ENCODE results near the gene TUT7. TPM values are rescaled to one million over a fixed set of nuclear protein-coding genes. Genes with fewer than 3 reads are reported as not detected.

The TUT7 gene
- total RNA-seq, 1 experiment from 2014 or later: 21.6 TPM

GRCh38 chr9:86355814-86356213 lies 1.6 kb upstream of the TUT7 start:
- Histone ChIP-seq H3K27me3 (replicated peaks) (no peaks in the 10 kb centered on the region), H3K4me1 (replicated peaks) (peaks cover 25% of the 10 kb centered on the region), H3K9me3 (replicated peaks) (no peaks in the 10 kb centered on the region), H3K27ac (no peak overlapping the region), H3K4me3 (no peak overlapping the region), H3K36me3 (peaks cover 23% of the 10 kb centered on the region)
- DNase-seq (ENCODE audit: low read depth in 1 of 2, low spot score in 2 of 2): no peak

GRCh38 chr9:86354818-86355309 lies 654 bp upstream of the TUT7 start:
- H3K4me3 ChIP-seq: peak overlapping the region; percentile 75
- DNase-seq (ENCODE audit: low read depth in 1 of 2, low spot score in 2 of 2): peak in 1 of 2 experiments; percentile 87
- H3K9me3 ChIP-seq (replicated peaks): no peaks in the 10 kb centered on the region
- peaks cover 21% of the 10 kb centered on the region for H3K4me1 ChIP-seq (replicated peaks)
- no peaks in the 10 kb centered on the region for H3K27me3 ChIP-seq (replicated peaks)
- peak overlapping the region; percentile 33 for H3K27ac ChIP-seq
- peaks cover 23% of the 10 kb centered on the region for H3K36me3 ChIP-seq

GRCh38 chr9:86353655-86354010 lies 577 bp downstream of the TUT7 start:
- H3K4me1 ChIP-seq (replicated peaks): peaks cover 30% of the 10 kb centered on the region
- H3K36me3 ChIP-seq: peaks cover 23% of the 10 kb centered on the region
- no peaks in the 10 kb centered on the region for H3K9me3 ChIP-seq (replicated peaks)
- no peaks in the 10 kb centered on the region for H3K27me3 ChIP-seq (replicated peaks)
- H3K27ac ChIP-seq: peak overlapping the region; percentile 75
- peak overlapping the region; percentile 75 for H3K4me3 ChIP-seq
- DNase-seq (ENCODE audit: low read depth in 1 of 2, low spot score in 2 of 2): no peak

- H3K9me3 ChIP-seq (replicated peaks): no peaks in the 10 kb centered on the region
- no peaks in the 10 kb centered on the region for H3K27me3 ChIP-seq (replicated peaks)
- peaks cover 27% of the 10 kb centered on the region for H3K36me3 ChIP-seq
- peak overlapping the region; percentile 1; the same call in 1 of the 2 replicates for H3K4me3 ChIP-seq
- no peak overlapping the region for H3K27ac ChIP-seq
- H3K4me1 ChIP-seq (replicated peaks): peaks cover 37% of the 10 kb centered on the region
- no peak for DNase-seq (ENCODE audit: low read depth in 1 of 2, low spot score in 2 of 2)
These were observed 1.7 kb downstream of the TUT7 start for GRCh38 chr9:86352440-86353077.

- Histone ChIP-seq H3K27me3 (replicated peaks) (no peaks in the 10 kb centered on the region), H3K4me1 (replicated peaks) (peaks cover 37% of the 10 kb centered on the region), H3K9me3 (replicated peaks) (no peaks in the 10 kb centered on the region), H3K27ac (no peak overlapping the region), H3K36me3 (peaks cover 27% of the 10 kb centered on the region), H3K4me3 (no peak overlapping the region)
- no peak for DNase-seq (ENCODE audit: low read depth in 1 of 2, low spot score in 2 of 2)
These were observed 2.3 kb downstream of the TUT7 start for GRCh38 chr9:86351880-86352279.

GRCh38 chr9:86350006-86350760 lies 4.0 kb downstream of the TUT7 start:
- peaks cover 35% of the 10 kb centered on the region for H3K4me1 ChIP-seq (replicated peaks)
- no peak overlapping the region for H3K27ac ChIP-seq
- peaks cover 40% of the 10 kb centered on the region for H3K36me3 ChIP-seq
- H3K9me3 ChIP-seq (replicated peaks): no peaks in the 10 kb centered on the region
- H3K4me3 ChIP-seq: no peak overlapping the region
- no peak for DNase-seq (ENCODE audit: low read depth in 1 of 2, low spot score in 2 of 2)
- H3K27me3 ChIP-seq (replicated peaks): no peaks in the 10 kb centered on the region

- Histone ChIP-seq H3K27ac (no peak overlapping the region), H3K4me3 (no peak overlapping the region), H3K36me3 (peaks cover 49% of the 10 kb centered on the region), H3K4me1 (replicated peaks) (peaks cover 30% of the 10 kb centered on the region), H3K27me3 (replicated peaks) (no peaks in the 10 kb centered on the region), H3K9me3 (replicated peaks) (no peaks in the 10 kb centered on the region)
- no peak for DNase-seq (ENCODE audit: low read depth in 1 of 2, low spot score in 2 of 2)
These were observed 4.9 kb downstream of the TUT7 start for GRCh38 chr9:86349271-86349670.

- Histone ChIP-seq H3K27ac (no peak overlapping the region), H3K36me3 (peaks cover 54% of the 10 kb centered on the region), H3K9me3 (replicated peaks) (no peaks in the 10 kb centered on the region), H3K4me1 (replicated peaks) (peaks cover 29% of the 10 kb centered on the region), H3K27me3 (replicated peaks) (no peaks in the 10 kb centered on the region), H3K4me3 (no peak overlapping the region)
- DNase-seq (ENCODE audit: low read depth in 1 of 2, low spot score in 2 of 2): no peak
These were observed 6.2 kb downstream of the TUT7 start for GRCh38 chr9:86347991-86348390.

- no peak for DNase-seq (ENCODE audit: low read depth in 1 of 2, low spot score in 2 of 2)
- H3K27ac ChIP-seq: no peak overlapping the region
- peaks cover 66% of the 10 kb centered on the region for H3K36me3 ChIP-seq
- no peaks in the 10 kb centered on the region for H3K27me3 ChIP-seq (replicated peaks)
- no peaks in the 10 kb centered on the region for H3K9me3 ChIP-seq (replicated peaks)
- H3K4me3 ChIP-seq: no peak overlapping the region
- peaks cover 21% of the 10 kb centered on the region for H3K4me1 ChIP-seq (replicated peaks)
These were observed 9.4 kb downstream of the TUT7 start for GRCh38 chr9:86344818-86345217.

- H3K4me1 ChIP-seq (replicated peaks): peaks cover 12% of the 10 kb centered on the region
- H3K4me3 ChIP-seq: no peak overlapping the region
- H3K27me3 ChIP-seq (replicated peaks): no peaks in the 10 kb centered on the region
- H3K9me3 ChIP-seq (replicated peaks): no peaks in the 10 kb centered on the region
- DNase-seq (ENCODE audit: low read depth in 1 of 2, low spot score in 2 of 2): no peak
- no peak overlapping the region for H3K27ac ChIP-seq
- H3K36me3 ChIP-seq: peaks cover 86% of the 10 kb centered on the region
These were observed 11.9 kb downstream of the TUT7 start for GRCh38 chr9:86342269-86342668.

GRCh38 chr9:86341007-86341491 lies 13.2 kb downstream of the TUT7 start:
- H3K27me3 ChIP-seq (replicated peaks): no peaks in the 10 kb centered on the region
- no peak overlapping the region for H3K4me3 ChIP-seq
- no peak overlapping the region for H3K27ac ChIP-seq
- peaks cover 12% of the 10 kb centered on the region for H3K4me1 ChIP-seq (replicated peaks)
- H3K9me3 ChIP-seq (replicated peaks): no peaks in the 10 kb centered on the region
- peaks cover 94% of the 10 kb centered on the region for H3K36me3 ChIP-seq
- no peak for DNase-seq (ENCODE audit: low read depth in 1 of 2, low spot score in 2 of 2)

- H3K4me3 ChIP-seq: no peak overlapping the region
- H3K9me3 ChIP-seq (replicated peaks): no peaks in the 10 kb centered on the region
- peaks cover 94% of the 10 kb centered on the region for H3K36me3 ChIP-seq
- H3K27me3 ChIP-seq (replicated peaks): no peaks in the 10 kb centered on the region
- no peak overlapping the region for H3K27ac ChIP-seq
- H3K4me1 ChIP-seq (replicated peaks): peaks cover 12% of the 10 kb centered on the region
- no peak for DNase-seq (ENCODE audit: low read depth in 1 of 2, low spot score in 2 of 2)
These were observed 13.7 kb downstream of the TUT7 start for GRCh38 chr9:86340356-86341006.

- no peak overlapping the region for H3K27ac ChIP-seq
- peaks cover 31% of the 10 kb centered on the region for H3K4me1 ChIP-seq (replicated peaks)
- H3K36me3 ChIP-seq: peaks cover 99% of the 10 kb centered on the region
- no peak overlapping the region for H3K4me3 ChIP-seq
- no peaks in the 10 kb centered on the region for H3K9me3 ChIP-seq (replicated peaks)
- no peaks in the 10 kb centered on the region for H3K27me3 ChIP-seq (replicated peaks)
- DNase-seq (ENCODE audit: low read depth in 1 of 2, low spot score in 2 of 2): no peak
These were observed 16.6 kb downstream of the TUT7 start for GRCh38 chr9:86337469-86338108.

Data from SJSA1 (cell line).